GM19395 (cell line): ENCODE data around the gene ACY1.
A peak's percentile ranks its signal among the peaks of the same experiment; 100 is the strongest.

Experiments
- ATAC-seq: cut with Tn5 transposase; IDR thresholded peaks from one replicate; pipeline ENCODE4 v1.9.1; 2021; ENCODE audit warnings: mild to moderate bottlenecking, moderate library complexity; ENCODE audit not compliant: unreplicated experiment

ACY1 gene

DNA sequence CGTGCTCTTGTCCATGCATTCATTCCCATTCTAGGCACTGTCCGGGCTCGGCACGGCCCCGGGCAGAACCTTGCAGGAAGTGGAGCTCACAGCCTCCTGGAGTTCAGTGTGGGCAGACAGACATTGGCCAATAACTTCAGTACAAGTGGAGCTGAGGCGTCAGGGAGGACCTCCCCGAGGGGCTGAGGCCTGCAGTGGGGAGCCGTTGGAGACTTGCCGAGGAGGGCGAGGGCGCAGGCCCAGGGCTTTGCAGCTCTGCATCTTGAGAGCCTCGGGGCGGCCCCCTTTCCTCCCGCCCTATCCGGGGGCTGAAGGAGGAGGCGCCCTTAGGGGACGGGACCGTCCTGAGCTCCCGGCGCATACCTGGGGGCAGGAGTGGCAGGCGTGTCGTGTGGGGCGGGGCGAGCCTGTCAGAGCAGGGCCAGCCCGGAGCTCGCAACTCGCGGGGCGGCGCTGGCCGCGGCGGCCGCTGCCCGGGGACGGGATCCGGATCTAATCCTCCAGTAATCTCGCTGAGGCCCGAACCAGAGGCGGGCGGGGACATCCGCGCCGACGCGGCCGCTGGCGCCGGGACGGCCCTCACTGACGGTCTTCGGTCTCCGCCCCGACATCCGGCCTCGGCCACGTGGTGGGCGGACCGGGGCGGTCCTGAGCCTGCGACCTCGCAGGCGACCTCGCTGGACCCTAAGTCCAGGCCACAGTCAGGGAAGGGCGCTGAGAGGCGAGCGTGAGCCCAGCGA lies at the start of gene ACY1:
Gene ACY1, plus strand, starts transcription at position 698 of the 740 bp plus-strand sequence. CDS start 530 bp downstream, outside the sequence.
- ATAC-seq = peak; percentile 79

DNA sequence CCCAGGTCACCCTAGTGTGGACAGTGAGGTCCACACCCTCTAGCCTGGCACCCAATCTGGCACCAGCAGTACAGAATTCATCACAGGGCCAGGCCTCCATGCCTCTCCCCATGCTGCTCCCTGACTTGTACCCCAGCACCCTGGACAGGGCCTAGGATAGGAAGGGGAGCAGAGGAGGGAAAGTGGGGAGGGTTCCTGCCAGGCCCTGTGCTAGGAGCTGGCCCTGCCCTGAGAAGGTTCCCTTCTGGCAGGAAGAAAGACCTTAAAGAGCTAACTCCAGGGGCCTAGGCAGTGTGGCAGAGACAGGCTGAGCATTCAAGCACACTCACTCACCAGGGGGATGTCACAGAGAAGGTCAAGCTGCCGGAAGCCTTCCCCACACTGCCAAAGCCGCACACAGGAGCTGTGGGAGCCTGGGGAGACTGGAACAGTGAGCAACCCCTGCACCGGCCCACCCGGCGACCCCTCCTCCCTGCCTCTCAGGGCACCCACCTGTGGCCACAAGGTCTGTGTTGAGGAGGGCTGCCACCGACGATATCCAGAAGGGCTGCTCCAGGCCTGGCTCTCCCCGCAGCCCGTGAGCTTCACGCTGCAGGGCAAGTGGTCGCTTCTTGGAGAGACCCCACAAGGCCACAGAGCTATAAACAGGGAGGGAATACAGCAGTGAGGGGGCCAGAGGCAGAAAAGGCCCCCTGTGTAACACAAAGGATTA lies 49.0 kb upstream of the ACY1 start:
- no peak for ATAC-seq

DNA sequence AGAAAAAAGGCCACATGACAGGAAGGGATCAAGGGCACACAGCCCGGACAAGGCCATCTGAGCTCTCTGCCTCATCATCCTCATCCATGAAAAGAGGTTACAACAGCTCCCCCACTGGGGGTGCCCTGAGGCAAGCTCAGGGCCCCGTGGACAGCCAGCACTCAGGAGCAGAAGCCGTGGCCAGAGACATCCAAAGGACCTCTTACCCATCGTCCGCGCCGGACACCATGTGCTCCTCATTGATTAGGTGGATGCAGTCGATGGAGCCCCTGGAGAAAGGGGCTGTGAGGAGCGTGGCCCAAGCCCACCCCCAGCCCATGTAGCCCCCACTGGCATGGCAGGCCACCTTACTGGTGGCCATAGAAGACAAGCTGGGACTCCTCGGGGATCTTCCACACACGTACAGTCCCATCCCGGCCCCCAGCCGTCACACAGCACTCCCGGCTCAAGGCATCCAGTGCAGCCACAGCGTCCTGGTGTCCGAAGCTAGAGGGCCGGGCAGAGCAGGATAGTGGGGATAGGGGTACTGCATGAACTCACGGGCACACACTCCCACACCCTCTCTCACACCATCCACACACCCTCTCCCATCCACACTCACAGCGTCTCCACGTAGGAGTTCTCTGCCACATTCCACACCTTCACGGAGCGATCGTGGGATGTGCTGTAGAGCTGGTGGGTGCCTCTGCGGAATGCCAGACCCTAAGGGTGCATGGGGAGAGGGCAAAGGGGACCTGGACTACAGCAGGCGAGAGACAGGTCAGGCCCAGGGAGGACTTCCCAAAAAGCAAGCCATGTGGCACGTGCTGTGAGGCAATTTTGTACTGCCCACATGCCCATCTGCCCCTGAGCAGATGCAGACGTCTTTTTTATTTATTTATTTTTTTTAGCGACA lies 48.1 kb upstream of the ACY1 start:
- no peak for ATAC-seq

DNA sequence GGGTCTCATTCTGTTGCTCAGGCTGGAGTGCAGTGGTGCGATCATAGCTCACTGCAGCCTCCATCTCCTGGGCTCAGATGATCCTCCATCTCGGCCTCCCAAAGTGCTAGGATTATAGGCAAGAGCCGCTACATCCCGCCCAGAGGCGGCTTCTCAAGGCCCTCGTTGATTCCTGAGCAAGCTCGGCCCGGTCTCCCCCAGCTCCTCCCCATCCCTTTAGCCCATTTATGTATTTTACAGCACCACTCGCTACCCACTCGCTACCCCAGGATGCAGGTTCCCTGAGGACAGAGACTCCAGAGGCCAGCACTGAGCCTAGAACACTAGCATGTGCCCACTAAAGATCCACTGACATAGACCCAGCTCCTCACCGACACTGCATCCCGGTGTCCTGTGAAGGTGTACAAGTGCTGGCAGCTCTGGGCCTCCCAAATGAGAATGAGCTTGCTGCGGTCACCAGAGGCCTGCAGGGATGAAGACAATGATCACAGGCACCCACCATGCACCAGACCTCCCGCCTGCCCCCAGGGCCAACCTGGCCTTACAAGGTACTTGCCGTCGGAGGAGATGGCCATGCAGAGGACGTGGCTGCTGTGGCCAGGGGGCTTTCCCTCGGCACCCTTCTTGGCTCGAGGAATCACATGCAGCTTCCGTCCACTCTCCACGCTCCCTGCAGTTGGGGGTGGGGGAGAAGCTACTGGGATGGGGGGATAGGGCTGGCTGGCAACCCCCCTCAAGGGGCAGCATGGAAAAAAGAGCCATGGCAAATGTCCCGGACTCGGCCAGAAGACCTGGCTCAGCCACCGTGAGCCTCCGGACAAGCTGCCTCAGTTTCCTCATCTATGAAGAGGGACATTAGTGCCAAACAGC lies 47.2 kb upstream of the ACY1 start:
- ATAC-seq = no peak

DNA sequence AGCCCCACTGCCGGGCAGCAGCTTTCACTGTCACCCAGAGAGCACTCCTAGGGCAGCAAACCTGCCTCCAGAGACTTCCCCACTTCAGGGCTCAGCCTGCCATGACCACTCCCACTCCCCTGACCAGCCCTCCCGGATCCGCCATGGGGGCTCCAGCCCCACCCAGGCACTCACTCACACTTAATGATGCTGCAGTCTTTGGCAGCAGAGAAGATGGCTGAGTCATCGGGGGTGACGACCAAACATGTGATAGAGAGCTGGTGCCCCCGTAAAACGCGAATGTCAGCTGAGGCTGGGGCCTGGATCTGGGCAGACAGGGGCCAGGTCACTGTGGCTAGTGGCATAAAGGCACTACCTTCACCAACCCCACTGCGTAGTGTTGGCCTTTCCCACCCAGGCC lies 46.3 kb upstream of the ACY1 start:
- ATAC-seq = no peak

DNA sequence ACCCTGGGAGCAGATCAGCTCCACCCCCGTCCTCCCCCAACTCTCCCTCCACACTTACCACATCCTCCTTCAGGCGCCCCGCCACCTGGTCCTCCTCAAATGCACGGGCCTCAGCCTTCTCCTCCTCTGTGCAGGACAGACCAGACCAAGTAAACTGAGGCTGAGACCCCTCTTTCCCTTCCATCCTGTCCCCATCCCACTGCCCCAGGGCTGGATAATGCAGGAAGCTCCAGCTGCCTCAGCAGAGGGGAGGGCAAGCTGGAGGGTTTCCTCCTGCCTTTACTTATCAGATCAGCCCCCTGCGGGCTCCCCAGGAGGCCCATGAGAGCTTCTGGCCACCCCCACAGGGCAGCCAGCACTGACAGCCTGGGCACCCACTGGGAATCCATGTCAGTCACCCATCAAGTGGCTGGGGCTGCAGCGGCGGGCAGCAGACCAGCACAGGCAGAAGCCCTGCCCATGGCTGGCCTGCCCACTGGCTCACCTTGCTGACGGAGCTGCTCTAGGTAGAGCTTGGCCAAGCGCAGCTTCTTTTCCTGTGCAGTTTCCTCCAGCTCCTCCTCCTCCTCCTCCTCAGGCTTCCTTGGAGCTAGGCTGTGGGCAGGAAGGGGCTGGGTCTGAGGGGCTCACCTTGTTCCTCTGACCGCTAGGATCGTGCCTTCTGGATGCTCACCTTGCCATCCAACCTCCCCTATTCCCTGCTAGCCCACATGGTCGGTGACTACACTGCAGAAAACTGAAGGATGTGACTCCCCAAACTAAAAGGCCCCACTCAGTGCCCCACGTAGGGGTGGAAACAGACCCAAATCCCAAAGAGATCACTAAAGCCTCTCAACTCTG lies 45.5 kb upstream of the ACY1 start:
- no peak for ATAC-seq

DNA sequence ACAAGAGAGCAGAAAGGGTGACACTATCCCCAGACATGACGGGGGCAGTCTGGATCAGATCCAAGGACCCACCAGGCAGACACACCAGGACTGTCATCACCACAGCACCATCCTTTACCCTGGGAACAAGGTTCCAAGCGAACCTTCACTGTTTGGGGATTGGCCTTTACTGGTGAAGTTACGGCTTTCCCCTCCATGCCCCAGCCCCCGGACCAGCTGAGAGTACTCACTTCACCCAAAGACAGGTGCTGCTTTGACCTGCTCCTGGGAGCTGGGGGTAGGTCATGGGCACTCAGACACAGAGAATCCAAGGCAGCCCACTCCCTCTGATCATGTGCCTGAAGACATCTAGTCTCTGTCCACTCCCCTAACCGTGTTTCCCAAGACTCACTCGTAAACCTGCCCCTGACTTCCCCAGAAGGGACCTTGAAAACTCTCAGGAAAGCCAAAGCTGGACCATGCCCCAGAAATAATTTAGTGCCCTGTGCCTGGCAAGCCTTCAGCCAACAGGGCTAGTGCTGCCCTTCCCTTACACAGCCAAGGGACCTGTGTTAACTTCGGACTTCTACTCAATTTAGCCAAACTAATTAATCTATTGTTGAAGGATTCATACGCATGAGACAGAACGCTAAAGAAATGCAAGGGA lies 44.4 kb upstream of the ACY1 start:
- ATAC-seq = no peak

DNA sequence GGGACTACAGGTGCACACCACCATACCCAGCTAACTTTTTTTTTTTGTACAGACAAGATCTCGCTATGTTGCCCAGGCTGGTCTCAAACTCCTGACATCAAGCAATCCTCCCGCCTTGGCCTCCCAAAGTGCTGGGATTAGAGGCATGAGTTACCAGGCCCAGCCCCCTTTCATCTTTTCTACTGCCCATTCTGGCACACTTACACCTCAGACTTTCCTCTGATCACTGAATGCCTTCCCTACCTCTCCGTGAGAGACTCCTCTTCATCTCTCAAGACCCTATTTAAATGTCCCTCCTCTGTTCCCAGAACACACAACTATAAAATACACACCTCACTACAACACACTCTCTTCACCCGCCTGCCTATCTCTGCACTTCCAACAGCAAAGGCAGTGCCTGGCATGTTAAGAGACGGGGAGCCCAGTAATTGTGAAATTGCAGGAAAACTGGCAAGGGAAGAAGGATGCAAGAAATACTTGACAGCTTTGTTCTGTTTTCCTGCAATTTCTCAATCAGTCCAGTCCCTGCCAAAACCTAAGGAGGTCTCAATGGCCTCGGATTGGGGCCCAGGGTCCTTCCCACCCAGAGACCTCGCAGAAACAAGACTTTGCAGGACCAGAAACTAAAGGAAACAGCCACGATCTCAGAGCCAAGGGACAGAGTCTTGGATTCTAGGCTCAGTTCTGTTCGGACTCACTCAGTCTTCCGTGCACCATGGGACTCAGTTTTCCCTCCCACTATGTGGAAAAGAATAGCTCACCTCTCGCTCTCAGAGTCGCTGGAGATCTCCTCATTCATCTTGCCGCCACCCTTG lies 42.5 kb upstream of the ACY1 start:
- no peak for ATAC-seq

DNA sequence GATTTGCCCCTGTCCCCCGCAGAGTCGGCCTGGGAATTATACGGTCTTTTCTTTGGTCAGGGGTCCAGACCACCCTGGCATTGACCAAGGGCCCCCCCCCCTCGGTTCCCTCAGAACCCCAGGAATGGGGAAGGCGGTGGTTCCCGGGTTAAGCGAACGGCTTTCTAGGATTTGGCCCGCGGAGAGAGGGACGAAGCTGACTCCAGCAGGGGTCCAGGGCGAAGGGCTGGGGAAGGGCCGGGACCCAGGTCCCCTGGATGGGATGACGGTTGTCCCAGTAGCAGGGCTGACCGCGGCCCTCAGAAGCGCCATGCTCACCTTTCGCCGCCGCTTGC lies 41.9 kb upstream of the ACY1 start:
- ATAC-seq = no peak

DNA sequence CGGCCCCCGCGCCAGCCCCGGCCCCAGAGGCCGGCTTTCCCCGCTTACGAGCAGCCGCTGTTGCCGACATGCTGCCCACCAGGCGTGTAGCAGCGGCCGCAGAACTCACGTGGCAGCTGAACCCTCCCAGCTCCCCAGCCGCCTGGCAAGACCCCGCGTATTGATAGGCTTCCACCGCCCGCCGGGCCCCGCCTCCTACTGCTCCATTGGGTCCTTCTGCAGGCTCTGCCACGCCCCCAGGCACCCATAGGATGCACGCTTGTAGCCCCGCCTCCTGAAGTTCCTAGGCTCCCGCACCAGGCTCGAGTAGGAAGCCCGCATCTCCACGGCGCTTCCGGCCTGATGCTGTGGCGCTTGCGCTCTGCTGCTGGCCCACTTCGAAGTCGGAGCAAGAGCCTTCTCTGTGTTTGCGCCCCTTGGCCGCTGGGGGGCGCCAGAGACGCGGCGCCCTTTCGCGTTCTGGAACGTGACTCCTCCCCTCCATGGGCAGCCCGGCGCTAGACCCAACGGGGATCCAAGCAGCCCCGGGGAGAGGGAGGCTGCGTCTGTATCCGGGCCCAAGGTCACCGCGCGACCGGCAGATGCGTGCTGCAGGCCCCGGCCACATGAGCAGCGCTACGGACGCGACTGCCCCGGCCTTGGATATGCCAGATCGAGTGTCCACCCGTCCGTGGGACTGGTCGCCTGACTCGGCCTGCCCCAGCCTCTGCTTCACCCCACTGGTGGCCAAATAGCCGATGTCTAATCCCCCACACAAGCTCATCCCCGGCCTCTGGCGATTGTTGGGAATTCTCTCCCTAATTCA lies 41.3 kb upstream of the ACY1 start, which contains the start of the genes PARP3 and RRP9:
Gene PARP3, plus strand, starts transcription at position 566 of the 805 bp plus-strand sequence. CDS start 993 bp downstream, outside the sequence.
Gene RRP9, minus strand, starts transcription at position 107 of the 805 bp plus-strand sequence. Its CDS starts 37 bp downstream, at position 70.
- ATAC-seq = peak; percentile 90

DNA sequence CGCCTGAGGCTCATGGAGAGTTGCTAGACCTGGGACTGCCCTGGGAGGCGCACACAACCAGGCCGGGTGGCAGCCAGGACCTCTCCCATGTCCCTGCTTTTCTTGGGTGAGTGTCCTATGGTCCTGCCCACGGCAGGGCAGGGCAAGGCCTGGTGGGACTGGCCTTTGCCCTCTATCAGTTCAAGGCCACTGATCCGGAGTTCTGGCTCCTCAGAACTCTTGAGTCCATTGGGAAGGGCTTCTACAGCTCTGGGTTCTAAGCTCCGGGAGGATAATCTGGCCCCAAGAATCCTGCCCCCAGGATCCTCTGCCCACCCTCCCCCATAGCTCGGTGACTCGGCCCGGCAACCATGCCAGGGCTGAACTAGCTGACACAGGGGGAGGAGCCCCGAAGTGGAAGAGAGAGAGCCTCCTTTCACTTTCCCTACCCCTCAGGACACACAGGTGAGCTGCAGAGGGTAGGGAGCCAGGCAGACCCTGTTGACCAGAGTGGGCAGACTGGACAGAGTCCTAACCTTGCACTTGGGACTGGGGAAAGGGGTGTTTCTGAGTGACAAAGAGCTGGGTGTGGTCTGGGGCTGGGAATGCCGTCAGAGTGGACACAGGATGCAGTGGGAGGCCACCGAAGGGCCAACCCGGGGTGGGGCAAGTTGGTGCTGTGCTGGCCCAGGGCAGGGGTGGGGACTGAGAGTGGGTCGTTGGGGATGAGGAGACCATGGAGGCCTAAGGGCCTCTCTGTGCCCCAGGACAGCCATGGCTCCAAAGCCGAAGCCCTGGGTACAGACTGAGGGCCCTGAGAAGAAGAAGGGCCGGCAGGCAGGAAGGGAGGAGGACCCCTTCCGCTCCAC lies 40.5 kb upstream of the ACY1 start:
- no peak for ATAC-seq

DNA sequence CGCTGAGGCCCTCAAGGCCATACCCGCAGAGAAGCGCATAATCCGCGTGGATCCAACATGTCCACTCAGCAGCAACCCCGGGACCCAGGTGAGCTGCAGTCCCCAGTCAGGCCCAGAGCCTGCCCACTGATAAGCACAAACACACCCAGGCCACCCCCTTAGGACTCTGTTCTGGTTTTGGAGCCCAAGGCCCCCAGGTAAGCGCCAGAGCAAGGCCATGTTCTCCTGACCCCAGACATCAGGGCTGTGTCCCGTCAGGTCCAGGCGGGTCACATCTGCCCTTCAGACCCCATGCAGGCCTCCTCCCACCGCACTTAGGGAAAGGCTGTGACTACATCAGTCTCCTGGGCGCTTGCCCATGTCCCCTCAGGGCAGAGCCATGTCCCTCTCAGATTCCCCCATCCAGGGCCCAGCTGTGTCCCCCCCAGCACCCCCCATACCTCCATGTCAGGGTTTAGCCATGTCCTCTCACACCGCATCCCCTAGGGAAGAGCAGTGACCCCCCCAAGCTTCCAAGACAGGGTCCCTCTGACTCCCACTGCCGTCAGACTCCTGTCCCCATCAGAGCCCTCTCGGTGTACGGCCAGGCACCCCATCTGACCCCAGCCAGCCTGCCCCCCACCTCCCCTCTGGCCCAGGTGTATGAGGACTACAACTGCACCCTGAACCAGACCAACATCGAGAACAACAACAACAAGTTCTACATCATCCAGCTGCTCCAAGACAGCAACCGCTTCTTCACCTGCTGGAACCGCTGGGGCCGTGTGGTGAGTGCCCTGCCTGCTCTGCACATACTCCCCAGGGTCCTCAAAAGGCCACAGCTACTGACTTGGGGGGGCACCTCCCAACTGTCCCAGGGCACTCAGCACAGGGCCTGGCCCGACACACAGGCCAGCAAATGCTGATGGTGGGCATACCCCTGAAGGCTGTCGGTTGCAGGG lies 39.6 kb upstream of the ACY1 start:
- no peak for ATAC-seq

DNA sequence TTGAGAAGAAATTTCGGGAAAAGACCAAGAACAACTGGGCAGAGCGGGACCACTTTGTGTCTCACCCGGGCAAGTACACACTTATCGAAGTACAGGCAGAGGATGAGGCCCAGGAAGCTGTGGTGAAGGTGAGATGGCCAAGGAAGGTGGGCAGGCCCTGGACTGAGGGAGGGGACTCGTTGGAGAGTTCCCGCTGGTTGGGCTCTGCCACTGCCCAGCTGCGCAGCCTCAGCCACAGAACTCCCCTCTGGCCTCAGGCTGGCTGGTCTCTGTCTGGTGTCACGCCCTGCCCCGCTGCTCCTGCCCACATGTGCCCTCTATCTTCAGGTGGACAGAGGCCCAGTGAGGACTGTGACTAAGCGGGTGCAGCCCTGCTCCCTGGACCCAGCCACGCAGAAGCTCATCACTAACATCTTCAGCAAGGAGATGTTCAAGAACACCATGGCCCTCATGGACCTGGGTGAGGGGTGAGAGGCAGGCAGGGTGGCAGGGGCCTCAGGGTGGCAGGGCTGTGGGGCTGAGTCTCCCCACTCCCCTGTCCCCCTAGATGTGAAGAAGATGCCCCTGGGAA lies 38.8 kb upstream of the ACY1 start:
- no peak for ATAC-seq

DNA sequence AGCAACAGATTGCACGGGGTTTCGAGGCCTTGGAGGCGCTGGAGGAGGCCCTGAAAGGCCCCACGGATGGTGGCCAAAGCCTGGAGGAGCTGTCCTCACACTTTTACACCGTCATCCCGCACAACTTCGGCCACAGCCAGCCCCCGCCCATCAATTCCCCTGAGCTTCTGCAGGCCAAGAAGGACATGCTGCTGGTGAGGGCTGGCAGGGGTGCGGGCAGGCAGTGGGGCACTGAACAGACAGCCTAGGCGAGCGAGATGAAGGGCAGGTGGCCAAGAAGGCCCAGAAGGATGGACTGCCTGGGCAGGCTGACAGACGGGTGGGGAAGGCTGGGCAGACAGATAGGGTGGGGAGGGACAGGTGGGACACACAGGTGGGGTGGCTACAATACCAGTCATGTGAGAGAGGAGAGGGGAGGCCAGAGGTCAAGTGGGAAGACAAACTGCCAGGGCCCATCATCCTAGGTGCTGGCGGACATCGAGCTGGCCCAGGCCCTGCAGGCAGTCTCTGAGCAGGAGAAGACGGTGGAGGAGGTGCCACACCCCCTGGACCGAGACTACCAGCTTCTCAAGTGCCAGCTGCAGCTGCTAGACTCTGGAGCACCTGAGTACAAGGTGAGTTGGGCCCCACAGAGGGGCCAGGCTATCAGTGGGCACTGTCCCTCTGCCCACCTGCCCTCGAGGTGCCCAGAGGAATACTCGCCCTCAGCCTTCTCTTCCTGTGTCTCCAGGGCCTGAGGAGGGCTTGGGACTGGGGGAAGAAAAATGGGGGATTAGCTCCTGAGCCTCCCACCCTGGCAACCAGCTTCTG lies 38.1 kb upstream of the ACY1 start:
- ATAC-seq = no peak
